GM12873 (cell line): Measurements from ENCODE around the gene PAQR7.

Source experiments
- TF ChIP-seq, protein P1 (sequence below): IDR thresholded peaks from 2 replicates; pipeline ENCODE4 v1.5.1; 2012; ENCODE audit warnings: low read depth, mild to moderate bottlenecking, moderate library complexity, low read length, control low read depth; ENCODE audit not compliant: insufficient read depth; ENCODE audit errors: missing control alignments

The PAQR7 gene

DNA sequence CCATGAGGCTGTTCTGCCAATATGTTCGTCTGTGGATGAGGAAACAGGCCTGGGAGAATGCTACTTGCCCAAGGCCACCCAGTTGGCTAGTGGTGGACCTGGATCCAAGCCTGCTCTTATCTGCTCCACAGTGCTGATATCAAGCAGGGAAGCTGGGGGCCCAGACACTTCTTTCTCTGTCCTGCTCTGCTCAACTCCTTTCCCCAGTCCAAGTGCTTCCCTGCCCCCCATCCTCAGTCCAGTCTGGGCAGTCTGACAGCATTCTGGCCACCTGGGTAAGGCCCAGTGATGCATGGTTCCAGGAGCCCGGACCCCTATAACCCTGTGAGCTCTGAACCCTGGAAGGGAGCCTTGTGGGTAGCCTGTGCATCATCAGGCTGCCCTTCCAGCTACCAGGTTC lies 4.2 kb upstream of the PAQR7 start:
- TF ChIP-seq, protein P1, sequence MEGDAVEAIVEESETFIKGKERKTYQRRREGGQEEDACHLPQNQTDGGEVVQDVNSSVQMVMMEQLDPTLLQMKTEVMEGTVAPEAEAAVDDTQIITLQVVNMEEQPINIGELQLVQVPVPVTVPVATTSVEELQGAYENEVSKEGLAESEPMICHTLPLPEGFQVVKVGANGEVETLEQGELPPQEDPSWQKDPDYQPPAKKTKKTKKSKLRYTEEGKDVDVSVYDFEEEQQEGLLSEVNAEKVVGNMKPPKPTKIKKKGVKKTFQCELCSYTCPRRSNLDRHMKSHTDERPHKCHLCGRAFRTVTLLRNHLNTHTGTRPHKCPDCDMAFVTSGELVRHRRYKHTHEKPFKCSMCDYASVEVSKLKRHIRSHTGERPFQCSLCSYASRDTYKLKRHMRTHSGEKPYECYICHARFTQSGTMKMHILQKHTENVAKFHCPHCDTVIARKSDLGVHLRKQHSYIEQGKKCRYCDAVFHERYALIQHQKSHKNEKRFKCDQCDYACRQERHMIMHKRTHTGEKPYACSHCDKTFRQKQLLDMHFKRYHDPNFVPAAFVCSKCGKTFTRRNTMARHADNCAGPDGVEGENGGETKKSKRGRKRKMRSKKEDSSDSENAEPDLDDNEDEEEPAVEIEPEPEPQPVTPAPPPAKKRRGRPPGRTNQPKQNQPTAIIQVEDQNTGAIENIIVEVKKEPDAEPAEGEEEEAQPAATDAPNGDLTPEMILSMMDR: no peak

DNA sequence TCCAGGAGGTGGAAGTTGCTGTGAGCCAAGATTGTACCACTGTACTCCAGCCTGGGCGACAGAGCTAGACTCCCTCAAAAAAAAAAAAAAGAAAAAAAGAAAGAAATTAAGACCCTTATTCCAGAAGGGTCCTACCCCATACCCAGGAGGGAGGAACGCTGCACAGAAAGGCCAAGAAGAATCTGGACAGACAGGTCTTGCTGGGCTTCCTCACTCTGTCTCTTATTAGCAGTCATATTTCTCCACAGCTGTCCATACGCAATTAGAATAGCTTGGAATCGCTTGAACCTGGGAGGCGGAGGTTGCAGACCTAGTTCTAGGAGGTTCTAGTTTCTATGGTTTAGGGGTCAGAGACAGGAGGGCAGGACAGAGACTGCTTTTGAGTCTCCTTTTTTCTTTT lies 3.2 kb upstream of the PAQR7 start:
- TF ChIP-seq, protein P1: no peak

DNA sequence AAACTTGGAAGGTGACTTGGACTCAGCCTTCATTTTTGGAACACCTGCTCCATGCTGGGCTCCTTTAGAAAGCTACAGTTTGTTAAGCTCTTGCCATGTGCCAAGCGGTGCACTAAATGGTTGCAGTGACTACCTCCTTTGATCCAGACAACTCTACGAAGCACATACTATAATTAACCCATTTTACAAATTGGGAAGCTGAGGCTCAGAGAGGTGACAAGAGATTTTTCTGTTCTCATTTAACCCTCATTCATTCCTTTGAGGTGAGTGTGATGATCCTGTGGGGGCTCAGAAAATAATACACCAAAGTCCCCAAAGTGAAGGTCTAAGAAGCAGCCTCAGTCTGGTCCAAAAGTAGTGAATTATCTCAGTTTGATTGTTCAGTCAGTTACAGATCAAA lies 1.6 kb upstream of the PAQR7 start:
- TF ChIP-seq, protein P1: no peak

DNA sequence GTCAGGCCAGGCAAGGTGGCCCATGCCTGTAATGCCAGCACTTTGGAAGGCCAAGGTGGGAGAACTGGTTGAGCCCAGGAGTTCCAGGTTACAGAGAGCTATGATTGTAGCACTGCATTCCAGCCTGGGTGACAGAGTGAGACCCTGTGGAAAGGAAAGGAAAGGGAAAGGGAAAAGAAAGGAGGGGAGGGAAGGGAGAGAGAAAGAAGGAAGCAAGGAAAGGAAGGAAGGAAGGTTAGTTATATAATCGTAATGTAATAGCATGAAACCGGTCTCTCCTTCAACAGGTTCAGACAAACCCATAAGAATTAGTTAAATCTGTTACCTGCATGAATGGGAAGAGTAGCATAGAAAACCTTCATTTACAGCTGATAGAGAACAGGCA lies 1.2 kb upstream of the PAQR7 start:
- TF ChIP-seq, protein P1: no peak

DNA sequence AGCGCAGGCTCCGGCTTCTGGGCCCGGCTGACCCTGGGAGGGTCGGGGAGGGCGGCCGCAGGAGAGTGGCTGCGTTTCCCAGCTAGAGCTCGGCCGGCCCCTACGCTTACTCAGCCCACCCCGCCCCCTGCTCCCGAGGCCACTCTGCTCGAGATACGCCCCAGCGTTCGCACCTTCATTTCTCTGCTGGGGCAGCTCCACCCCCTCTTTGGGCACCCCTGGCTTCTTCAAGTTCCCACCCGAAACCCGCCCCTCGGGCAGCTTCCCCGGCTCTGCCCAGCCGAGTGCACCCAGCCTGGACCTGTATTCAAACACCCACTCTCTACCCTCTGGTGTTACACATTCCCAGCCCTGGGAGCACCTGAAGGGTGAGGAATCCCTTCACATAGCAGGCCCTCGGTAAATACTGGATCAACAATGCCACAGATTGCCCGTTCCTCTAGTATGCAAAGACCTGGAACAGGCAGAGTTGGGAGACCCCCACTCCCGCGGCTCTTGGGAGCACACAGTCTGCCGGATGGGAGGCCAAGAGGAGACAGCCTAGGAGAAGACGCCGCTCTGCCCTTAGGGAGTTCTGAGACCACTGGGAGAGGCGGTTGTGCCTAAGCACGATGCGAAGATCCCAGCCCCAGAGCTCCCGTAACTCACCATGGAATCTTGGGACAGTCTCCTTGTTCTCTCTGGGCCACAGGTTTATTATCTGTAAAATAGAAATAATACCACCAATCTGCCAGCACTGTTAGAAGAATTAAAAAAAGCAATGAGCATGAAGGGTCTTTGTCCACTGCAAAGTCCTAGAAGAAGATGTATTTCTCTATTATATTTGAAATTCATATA lies 566 bp upstream of the PAQR7 start:
- TF ChIP-seq, protein P1: no peak

DNA sequence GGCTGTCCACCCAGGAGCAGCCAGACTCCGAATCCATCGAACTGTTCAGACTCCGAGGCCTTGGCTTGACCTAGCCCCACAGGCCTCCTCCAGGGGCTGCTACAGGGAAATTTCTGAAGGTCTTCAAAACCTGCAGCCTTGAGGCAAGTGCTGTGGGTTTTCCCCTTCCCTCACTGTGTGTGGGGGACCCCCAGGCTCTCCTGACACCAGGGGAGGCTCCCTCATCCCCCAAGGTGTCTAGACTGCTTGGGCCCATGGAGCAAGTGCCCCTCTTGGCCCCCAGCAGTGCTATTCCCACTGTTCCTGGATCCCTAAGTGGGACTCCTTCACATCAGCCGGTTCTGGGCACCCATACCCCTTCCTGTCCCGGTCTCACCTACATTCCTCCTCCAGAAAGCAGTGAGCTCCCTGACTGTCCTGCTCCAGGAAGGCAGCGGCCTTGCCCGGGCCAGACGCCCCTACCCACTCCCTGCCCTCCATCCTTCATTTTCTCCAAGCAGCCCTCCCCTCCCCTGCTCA lies 814 bp downstream of the PAQR7 start:
- TF ChIP-seq, protein P1: no peak

DNA sequence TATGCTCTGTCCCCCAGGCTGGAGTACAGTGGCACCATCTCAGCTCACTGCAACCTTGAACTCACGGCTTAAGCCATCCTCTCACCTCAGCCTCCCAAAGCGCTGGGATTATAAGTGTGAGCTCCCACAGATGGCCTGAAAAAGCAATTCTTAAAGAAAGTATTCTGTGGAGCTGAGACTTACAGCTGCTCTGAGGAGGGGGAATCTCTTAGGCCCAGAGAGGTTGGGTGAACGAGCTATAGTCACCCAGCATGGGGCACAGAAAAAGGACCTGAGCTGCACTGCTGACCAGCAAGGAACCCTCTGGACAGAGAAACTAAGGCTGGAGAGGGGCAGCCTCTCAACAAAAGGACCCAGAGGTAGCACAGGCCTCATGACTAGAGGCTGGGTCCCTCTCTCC lies 1.3 kb downstream of the PAQR7 start:
- TF ChIP-seq, protein P1: no peak
